HepG2 (cell line): ENCODE results near the gene FAM117B. TPM values are rescaled to one million over a fixed set of nuclear protein-coding genes. Genes with fewer than 3 reads are reported as not detected.
A peak's percentile ranks its signal among the peaks of the same experiment; 100 is the strongest.

Experiments used
- BORCS8-MEF2B ChIP-seq: sonication (generic); formaldehyde crosslinking; IDR thresholded peaks from 2 replicates; pipeline ENCODE4 v1.8.0; 2022; ENCODE audit warnings: mild to moderate bottlenecking, missing genetic modification reagents
- CENPT ChIP-seq: sonication (generic); formaldehyde crosslinking; IDR thresholded peaks from 2 replicates; pipeline ENCODE4 v1.8.0; 2022; ENCODE audit warnings: low read depth, mild to moderate bottlenecking, moderate library complexity, missing genetic modification reagents
- HDAC6 ChIP-seq: fragments of 200-600 bp; sonication (generic); IDR thresholded peaks from 2 replicates; pipeline ENCODE4 v1.7.0; 2017; ENCODE audit warnings: mild to moderate bottlenecking, antibody characterized with exemption, low read length, low read depth
- HIVEP1 ChIP-seq: sonication (generic); formaldehyde crosslinking; IDR thresholded peaks from 2 replicates; pipeline ENCODE4 v1.4.0; 2020; ENCODE audit warnings: mild to moderate bottlenecking, missing genetic modification reagents
- JUN ChIP-seq: sonication (generic); formaldehyde crosslinking; IDR thresholded peaks from 2 replicates; pipeline ENCODE4 v1.4.0; 2020; ENCODE audit warnings: mild to moderate bottlenecking, missing genetic modification reagents
- KDM5A ChIP-seq: fragments of 200-600 bp; sonication (generic); IDR thresholded peaks from 2 replicates; pipeline ENCODE4 v1.7.0; 2018; ENCODE audit warnings: antibody characterized with exemption, mild to moderate bottlenecking, low read length, borderline replicate concordance
- KLF9 ChIP-seq: IDR thresholded peaks from 2 replicates; pipeline ENCODE4 v1.6.1; 2016; ENCODE audit warnings: low read depth
- TBX2 ChIP-seq: sonication (generic); formaldehyde crosslinking; IDR thresholded peaks from 2 replicates; pipeline ENCODE4 v1.5.0; 2020; ENCODE audit warnings: missing genetic modification reagents, mild to moderate bottlenecking, borderline replicate concordance
- TGIF2 ChIP-seq: IDR thresholded peaks from 2 replicates; pipeline ENCODE4 v1.6.1; 2016; ENCODE audit warnings: control low read depth, missing compliant biosample characterization
- TRAFD1 ChIP-seq: sonication (generic); formaldehyde crosslinking; IDR thresholded peaks from 2 replicates; pipeline ENCODE4 v1.5.1; 2020; ENCODE audit warnings: missing genetic modification reagents, mild to moderate bottlenecking, borderline replicate concordance
- U2AF2 ChIP-seq: fragments of 200-400 bp; formaldehyde crosslinking; IDR thresholded peaks from 2 replicates; pipeline ENCODE4 v1.6.1; 2017; ENCODE audit warnings: low read depth, mild to moderate bottlenecking, low read length
- ZNF281 ChIP-seq: sonication (generic); formaldehyde crosslinking; IDR thresholded peaks from 2 replicates; pipeline ENCODE4 v1.4.0; 2020; ENCODE audit warnings: missing genetic modification reagents, borderline replicate concordance
- ZNF33A ChIP-seq: sonication (generic); formaldehyde crosslinking; IDR thresholded peaks from 2 replicates; pipeline ENCODE4 v1.5.1; 2020; ENCODE audit warnings: missing genetic modification reagents, mild to moderate bottlenecking, moderate library complexity, borderline replicate concordance
- ZNF878 ChIP-seq: sonication (generic); formaldehyde crosslinking; IDR thresholded peaks from 2 replicates; pipeline ENCODE4 v1.8.1; 2023; ENCODE audit warnings: mild to moderate bottlenecking, missing genetic modification reagents, moderate library complexity
- ZSCAN22 ChIP-seq: sonication (generic); formaldehyde crosslinking; IDR thresholded peaks from 2 replicates; pipeline ENCODE4 v1.4.0; 2020; ENCODE audit warnings: mild to moderate bottlenecking, missing genetic modification reagents
- ZXDC ChIP-seq: sonication (generic); formaldehyde crosslinking; IDR thresholded peaks from 2 replicates; pipeline ENCODE4 v1.5.0; 2020; ENCODE audit warnings: mild to moderate bottlenecking, missing genetic modification reagents
- polyA plus RNA-seq, 8 experiments: library from polyadenylated mRNA; depleted of rRNA in 3 of 8; stranded (reverse) in 7 of 8; unstranded in 1 of 8; fragments of >200 nt; fragmentation: Illumina TruSeq in 4 of 8; extraction: Trizol in 4 of 8; gene quantifications; 2 replicates each; pipeline versions ENCODE4 v1.2.1 to v1.2.3, GENCODE V29; 2011 to 2016; ENCODE audit warnings: low read depth in 4 of 8, missing spikeins in 1 of 8, mixed read lengths in 1 of 8; ENCODE audit not compliant: insufficient read depth in 1 of 8
- total RNA-seq, 5 experiments: library from RNA; depleted of rRNA; stranded (reverse); fragments of >200 nt; fragmentation: Illumina TruSeq; extraction: Trizol; gene quantifications; 2 replicates each; pipeline ENCODE4 v1.2.3, GENCODE V29; 2016; ENCODE audit warnings: low read depth in 1 of 5
- TF ChIP-seq, protein P1 (sequence below): IDR thresholded peaks from 2 replicates; pipeline ENCODE4 v1.6.1; 2016; ENCODE audit warnings: missing genetic modification reagents, missing compliant biosample characterization
- TF ChIP-seq, protein P2 (sequence below): sonication (generic); formaldehyde crosslinking; IDR thresholded peaks from 2 replicates; pipeline ENCODE4 v1.8.1; 2023; ENCODE audit warnings: mild to moderate bottlenecking, moderate library complexity, missing genetic modification reagents

Gene FAM117B
- total and polyA plus RNA-seq, 2 of the 13 experiments (the other 11 are each of a cell fraction or from before 2014, with no cell fraction given), result 5.8 to 11.0 TPM

- TF ChIP-seq HIVEP1 (CRISPR knock-in tag) (no peak), KDM5A (peak; percentile 41; the same call in 1 of the 2 replicates), JUN (CRISPR knock-in tag) (0 out of 2 replicates have a peak, but pooled peaks have one; percentile 16), ZSCAN22 (no peak), TRAFD1 (CRISPR knock-in tag) (no peak), ZNF281 (CRISPR knock-in tag) (no peak), HDAC6 (no peak), TBX2 (0 out of 2 replicates have a peak, but pooled peaks have one; percentile 2), TGIF2 (no peak), KLF9 (CRISPR knock-in tag) (0 out of 2 replicates have a peak, but pooled peaks have one; percentile 9), BORCS8-MEF2B (CRISPR knock-in tag) (no peak), ZNF878 (no peak), U2AF2 (no peak), CENPT (CRISPR knock-in tag) (no peak), ZNF33A (CRISPR knock-in tag) (no peak), ZXDC (CRISPR knock-in tag) (no peak)
- TF ChIP-seq, protein P1, sequence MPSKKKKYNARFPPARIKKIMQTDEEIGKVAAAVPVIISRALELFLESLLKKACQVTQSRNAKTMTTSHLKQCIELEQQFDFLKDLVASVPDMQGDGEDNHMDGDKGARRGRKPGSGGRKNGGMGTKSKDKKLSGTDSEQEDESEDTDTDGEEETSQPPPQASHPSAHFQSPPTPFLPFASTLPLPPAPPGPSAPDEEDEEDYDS, result peak; percentile 10; the same call in 1 of the 2 replicates
- TF ChIP-seq, protein P2, sequence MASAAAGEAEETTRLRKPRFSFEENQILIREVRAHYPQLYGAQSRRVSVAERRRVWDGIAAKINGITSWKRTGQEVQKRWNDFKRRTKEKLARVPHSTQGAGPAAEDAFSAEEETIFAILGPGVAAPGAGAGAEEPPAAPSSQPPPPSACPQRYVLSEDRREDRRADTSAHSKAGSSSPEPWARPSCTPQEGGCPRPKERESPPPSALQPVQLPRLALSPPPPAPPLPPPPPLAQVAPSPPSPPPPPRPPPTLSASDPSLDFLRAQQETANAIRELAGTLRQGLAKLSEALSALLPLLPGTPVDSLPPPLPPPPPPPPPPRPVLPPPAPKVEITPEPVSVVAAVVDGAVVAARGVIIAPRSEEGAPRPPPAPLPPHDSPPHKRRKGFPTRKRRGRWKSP, result no peak
Measured at GRCh38 chr2:202636213-202636513, 1.4 kb downstream of the FAM117B start (continued).
